Stimulated activated CD8-positive, alpha-beta memory T cell treated with anti-CD3 and anti-CD28 coated beads, Interleukin-2, amount 100 ng/mL, for 1 hour (primary cell): ENCODE results near the gene AP5B1.
"Not testable (repeated sequence)": the region's sequence is repeated elsewhere in the genome, so short reads cannot be mapped to it uniquely, and the experiment has no call there.

Experiments
- DNase-seq, 2 donors: peaks; one replicate each; pipeline ENCODE4 v3.0.0-alpha.2; 2020; ENCODE audit warnings: low read depth in 2 of 2

The AP5B1 gene

GRCh38 chr11:65767406-65767805 is 13.4 kb downstream of the AP5B1 start:
- DNase-seq, result no peak

DNA sequence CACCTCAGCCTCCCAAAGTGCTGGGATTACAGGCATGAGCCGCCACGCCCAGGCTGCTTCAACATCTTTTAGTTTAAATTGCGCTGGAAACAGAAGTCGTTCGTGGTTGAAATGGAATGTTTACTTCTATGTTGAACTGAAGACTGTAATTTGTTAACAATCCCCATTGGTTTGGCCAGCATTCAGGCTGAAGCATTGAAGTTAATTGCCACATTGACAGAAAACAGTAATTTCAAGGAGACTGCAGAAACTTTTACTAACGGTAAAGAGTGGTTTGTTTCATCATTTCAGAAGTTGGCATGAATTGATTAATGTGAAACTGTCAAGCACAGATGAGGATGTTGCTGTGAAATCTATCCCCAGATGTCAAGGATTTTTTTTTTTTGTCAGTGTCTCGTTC is 14.2 kb downstream of the AP5B1 start:
- DNase-seq, result no peak

DNA sequence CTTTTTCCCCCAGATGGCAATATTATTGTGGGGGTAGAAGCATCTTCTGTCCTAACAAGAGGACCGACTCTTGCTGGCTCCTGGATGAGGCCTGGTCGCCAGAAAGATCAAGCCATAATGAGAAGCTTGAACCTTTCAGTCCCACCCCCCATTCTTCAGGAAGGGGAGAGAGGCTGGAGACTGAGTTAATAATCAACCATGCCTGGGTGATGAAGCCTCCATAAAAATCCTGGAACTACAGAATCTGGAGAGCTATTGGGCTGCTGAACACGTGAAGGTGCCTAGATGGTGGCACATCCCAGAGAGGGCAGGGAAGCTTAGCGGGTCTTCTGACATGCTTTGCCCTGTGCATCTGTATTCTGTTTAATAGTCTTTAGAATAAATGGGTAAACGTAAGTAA is 16.3 kb downstream of the AP5B1 start:
- DNase-seq, result no peak

DNA sequence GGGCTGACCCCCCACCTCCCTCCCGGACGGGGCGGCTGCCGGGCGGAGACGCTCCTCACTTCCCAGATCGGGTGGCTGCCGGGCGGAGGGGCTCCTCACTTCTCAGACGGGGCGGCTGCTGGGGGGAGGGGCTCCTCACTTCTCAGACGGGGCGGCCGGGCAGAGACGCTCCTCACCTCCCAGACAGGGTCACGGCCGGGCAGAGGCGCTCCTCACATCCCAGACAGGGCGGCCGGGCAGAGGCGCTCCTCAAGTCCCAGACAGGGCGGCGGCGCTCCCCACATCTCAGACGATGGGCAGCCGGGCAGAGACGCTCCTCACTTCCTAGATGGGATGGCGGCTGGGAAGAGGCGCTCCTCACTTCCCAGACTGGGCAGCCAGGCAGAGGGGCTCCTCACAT is 18.0 kb downstream of the AP5B1 start:
- not testable (repeated sequence) for DNase-seq

- not testable (repeated sequence) for DNase-seq
Observed at GRCh38 chr11:65762169-65762568, 18.6 kb downstream of the AP5B1 start.

DNA sequence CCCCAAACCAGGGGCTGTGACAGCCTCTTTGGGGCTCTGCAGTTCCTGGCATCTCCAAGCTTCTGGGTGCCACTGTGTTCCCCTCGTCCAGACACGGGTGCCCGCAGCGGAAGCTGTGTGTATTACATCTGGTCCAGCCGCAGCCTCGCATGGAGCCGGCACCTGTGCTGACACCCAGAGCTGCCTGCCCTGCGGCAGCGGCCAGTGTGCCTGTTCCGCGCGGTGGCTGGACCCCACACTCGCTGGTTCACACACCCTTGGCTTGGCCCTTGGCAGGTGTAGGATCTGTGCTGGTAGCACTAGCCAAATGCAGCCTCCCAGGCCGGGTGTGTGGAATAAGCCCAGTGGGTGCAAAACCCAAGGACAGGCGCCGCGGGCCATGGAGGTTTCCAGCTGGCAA is 35.7 kb downstream of the AP5B1 start:
- no peak for DNase-seq

DNA sequence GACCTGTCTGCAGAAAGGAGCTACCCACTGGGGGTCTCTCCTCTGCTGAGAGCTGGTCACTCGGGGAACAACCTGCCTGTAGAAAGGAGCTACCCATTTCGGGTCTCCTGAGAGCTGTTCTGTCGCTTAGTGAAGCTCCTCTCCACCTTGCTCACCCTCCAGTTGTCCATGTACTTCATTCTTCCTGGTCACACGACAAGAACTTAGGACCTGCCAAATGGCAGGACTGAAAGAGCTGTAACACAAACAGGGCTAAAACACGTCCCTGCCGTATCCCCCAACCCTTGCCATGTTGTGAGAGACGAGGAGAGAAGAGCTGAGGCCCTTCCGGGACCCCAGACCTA is 36.1 kb downstream of the AP5B1 start:
- DNase-seq, result no peak

- DNase-seq, result no peak
Observed at GRCh38 chr11:65744026-65744698, 36.6 kb downstream of the AP5B1 start.

DNA sequence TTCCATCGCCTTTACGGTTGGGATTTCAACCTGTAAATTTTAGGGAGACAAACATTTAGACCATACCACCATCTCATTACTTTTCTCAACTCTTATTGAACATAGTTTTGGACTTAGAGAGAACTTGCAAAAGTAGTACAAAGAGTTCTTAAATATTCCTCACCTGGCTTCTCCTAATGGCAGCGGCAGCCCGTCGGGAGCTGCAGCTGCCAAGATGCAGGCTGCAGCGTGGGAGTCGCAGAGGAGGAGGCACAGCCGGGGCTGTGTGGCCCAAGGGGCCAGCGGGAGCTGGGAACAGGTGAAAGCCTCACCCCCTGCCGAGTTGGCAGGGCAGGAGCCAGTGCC is 37.1 kb downstream of the AP5B1 start:
- DNase-seq, result no peak

DNA sequence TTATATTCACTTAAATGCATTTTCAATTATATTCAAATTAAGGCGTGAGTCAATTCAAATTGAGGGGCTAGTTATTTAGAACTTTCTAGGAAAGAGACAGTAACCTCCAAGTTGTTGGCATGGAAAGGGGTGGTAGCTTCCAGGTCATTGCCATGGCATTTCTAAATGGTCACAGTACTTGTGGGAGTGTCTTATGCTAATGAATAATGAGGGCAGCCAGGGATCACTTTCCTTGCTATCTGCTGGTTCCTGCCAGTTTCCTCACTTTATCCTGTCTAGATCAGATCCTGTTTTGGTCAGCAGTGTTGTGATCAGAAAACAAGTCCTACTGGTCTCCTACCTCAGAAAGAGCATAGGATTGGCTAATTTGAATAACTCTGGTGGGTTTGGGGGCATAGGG is 38.4 kb downstream of the AP5B1 start:
- no peak for DNase-seq

DNA sequence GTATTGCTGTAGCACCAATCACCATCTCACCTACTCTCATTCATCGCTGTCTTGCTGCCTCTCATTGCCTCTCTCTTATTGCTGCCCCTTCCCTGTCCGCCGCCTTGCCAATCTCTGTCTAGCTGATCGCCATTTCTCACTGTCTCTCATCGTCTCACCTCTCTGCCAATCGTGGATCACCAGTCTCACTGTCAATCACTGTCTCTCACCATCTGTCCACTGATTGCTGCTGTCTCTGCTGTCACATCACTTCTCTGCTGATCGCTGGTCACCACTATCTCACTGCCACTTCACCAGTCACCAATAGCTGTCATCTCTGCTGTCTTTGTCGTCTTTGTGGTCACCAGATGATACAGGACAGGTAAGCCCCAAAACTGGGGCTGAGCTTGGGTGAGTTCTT is 39.6 kb downstream of the AP5B1 start:
- DNase-seq, result no peak

DNA sequence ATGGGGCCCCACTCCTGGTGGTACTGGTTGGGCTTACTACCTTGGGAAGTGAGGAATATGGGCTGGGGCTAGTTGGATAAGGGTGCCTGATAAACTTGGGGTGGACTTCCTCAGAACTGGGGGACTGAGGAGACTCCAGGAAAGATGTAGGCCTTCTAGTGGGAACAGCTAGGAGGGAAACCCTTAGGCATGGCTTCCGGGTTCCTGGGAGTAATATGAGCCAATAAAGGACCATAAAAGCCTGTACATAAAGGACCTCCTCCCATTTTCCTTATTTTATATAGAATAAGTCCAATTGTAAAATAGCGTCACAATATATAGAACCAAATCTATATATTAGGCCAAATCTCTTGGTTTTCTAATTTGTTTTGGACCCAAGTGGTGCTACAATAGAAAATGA is 41.8 kb downstream of the AP5B1 start:
- DNase-seq, result no peak

- no peak for DNase-seq
Observed at GRCh38 chr11:65736810-65737209, 44.0 kb downstream of the AP5B1 start.

DNA sequence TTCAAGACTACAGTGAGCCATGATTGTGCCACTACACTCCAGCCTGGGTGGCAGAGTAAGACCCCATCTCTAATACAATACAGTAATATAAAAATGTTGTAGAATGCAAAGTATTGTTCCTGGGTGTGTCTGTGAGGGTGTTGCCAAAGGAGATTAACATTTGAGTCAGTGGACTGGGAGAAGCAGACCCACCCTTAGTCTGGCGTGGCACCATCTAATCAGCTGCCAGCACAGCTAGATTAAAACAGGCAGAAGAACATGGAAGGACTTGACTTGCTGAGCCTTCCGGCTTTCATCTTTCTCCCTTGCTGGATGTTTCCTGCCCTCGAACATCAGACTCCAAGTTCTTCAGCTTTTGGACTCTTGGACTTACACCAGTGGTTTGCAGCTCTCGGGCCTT is 45.7 kb downstream of the AP5B1 start:
- not testable (repeated sequence) for DNase-seq

DNA sequence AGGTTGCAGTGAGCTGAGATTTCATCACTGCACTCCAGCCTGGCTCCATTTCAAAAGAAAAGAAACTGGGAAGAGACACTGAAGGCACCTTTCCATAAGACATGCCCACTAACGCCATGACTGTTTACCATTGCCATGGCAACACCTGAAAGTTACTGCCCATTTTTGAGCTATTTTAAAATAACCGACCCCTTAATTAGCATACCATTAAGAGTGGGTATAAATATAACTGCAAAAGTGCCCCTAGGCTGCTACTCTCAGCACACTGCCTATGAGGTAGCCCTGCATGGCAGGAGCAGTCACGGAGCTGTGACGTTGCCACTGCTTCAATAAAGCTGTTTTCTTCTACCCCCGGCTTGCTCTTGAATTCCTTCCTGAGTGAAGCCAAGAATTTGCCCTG is 50.3 kb downstream of the AP5B1 start:
- no peak for DNase-seq

- DNase-seq, result no peak
Observed at GRCh38 chr11:65727865-65728264, 52.9 kb downstream of the AP5B1 start.

DNA sequence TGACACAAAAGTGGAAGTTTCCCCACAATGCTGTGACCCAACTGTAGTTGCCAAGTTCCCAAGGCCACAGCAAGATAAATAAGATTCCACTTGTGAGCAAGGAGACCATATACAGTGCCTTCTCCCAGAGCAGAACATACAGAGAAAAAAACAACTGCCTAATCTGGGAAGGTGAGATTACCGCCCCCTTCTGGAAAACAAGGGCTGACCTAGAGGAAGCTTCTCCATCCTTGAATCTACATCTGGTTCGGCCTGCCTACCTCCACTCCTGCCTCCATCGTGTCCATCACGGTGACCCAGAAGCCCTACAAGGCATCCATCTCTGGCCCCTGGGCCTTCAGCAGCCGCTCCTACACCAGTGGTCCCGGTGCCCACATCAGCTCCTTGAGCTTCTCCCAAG is 54.1 kb downstream of the AP5B1 start:
- DNase-seq, result no peak
